Body of pancreas (tissue), 4 donors: ENCODE results near the gene ARCN1.

ENCODE experiments used
- POLR2A ChIP-seq, 3 donors: fragments of 450-650 bp; IDR thresholded peaks; one replicate each; pipeline ENCODE4 v1.6.1; 2016; ENCODE audit warnings: antibody characterized with exemption in 3 of 3, mild to moderate bottlenecking in 2 of 3
- TF ChIP-seq, protein P1 (sequence below), 7 experiments: fragments of 450-650 bp in 4 of 7; fragments of 200-600 bp in 3 of 7; sonication (generic) in 3 of 7; IDR thresholded peaks; one replicate each; pipeline ENCODE4 v1.5.1; 2016 to 2019; ENCODE audit warnings: antibody characterized with exemption in 7 of 7

DNA sequence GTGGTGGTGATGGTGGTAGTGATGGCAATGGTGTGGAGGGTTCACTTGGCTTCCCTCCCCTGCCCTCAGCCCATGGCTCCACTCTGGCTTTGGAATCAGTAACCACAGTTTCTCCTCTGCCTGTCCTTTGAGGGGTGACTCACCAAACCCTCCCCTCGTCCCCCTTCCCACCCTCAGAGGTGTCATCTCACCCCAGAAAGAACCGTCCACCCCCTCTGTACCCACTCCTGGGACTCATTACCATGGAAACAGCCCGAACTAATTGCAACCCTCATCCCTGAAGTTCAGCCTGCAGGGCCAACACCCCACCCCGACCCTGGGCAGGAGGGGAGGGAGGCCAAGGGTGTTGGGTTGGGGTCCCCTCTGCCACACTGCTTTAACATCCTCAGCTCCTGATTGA, 61.8 kb downstream of the ARCN1 start:
- no peak for TF ChIP-seq POLR2A (IDR thresholded peaks at IDR 0.05)
- TF ChIP-seq, protein P1, sequence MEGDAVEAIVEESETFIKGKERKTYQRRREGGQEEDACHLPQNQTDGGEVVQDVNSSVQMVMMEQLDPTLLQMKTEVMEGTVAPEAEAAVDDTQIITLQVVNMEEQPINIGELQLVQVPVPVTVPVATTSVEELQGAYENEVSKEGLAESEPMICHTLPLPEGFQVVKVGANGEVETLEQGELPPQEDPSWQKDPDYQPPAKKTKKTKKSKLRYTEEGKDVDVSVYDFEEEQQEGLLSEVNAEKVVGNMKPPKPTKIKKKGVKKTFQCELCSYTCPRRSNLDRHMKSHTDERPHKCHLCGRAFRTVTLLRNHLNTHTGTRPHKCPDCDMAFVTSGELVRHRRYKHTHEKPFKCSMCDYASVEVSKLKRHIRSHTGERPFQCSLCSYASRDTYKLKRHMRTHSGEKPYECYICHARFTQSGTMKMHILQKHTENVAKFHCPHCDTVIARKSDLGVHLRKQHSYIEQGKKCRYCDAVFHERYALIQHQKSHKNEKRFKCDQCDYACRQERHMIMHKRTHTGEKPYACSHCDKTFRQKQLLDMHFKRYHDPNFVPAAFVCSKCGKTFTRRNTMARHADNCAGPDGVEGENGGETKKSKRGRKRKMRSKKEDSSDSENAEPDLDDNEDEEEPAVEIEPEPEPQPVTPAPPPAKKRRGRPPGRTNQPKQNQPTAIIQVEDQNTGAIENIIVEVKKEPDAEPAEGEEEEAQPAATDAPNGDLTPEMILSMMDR (IDR thresholded peaks at IDR 0.05) = no peak
